Measurements from ENCODE around the gene SHC2.
"Not testable (repeated sequence)": the region's sequence is repeated elsewhere in the genome, so short reads cannot be mapped to it uniquely, and the experiment has no call there.

The SHC2 gene

GRCh38 chr19:422917-423226, 38.0 kb downstream of the SHC2 start:
- not testable (repeated sequence) for H2BK5ac ChIP-seq (ENCODE audit: low read depth, low read length, poor library complexity, severe bottlenecking); H3K79me1 ChIP-seq (replicated peaks; ENCODE audit: low read length, poor library complexity, severe bottlenecking); H3K9me3 ChIP-seq (ENCODE audit: control insufficient read depth, low read length); H3K36me3 ChIP-seq (ENCODE audit: control insufficient read depth in 1 of 2, insufficient read depth in 2 of 2, low read depth in 1 of 2, low read length in 2 of 2); H3K4me2 ChIP-seq (ENCODE audit: low read length, poor library complexity, severe bottlenecking); H2BK15ac ChIP-seq (ENCODE audit: low read depth, poor library complexity, severe bottlenecking); H3K27ac ChIP-seq (ENCODE audit: low read length, poor library complexity, severe bottlenecking); H3K9ac ChIP-seq (ENCODE audit: low read length); H3K23ac ChIP-seq (ENCODE audit: low read length in 2 of 2); H4K8ac ChIP-seq (ENCODE audit: low read length); H3K4ac ChIP-seq (ENCODE audit: low read depth in 1 of 2, low read length in 2 of 2); H2AK5ac ChIP-seq (ENCODE audit: low read length, severe bottlenecking); H3K18ac ChIP-seq (ENCODE audit: low read depth in 1 of 2, low read length in 2 of 2); H2BK12ac ChIP-seq (ENCODE audit: low read length in 2 of 2); H3K14ac ChIP-seq (ENCODE audit: low read length in 2 of 2); H4K91ac ChIP-seq (ENCODE audit: low read length); DNase-seq; H2BK120ac ChIP-seq (ENCODE audit: low read depth, low read length); H2AFZ ChIP-seq (ENCODE audit: low read depth, low read length); H3K4me3 ChIP-seq (ENCODE audit: insufficient read depth in 1 of 2, low read depth in 1 of 2, low read length in 2 of 2); H3K4me1 ChIP-seq (ENCODE audit: control insufficient read depth, insufficient read depth, low read depth, low read length)
- peaks cover 8 to 13% of the 10 kb centered on the region in 2 experiments for H3K27me3 ChIP-seq (ENCODE audit: control insufficient read depth in 1 of 2, insufficient read depth in 1 of 2, low read length in 2 of 2)
- WGBS: 81% methylated on average over 7 of the region's 9 CpGs

DNA sequence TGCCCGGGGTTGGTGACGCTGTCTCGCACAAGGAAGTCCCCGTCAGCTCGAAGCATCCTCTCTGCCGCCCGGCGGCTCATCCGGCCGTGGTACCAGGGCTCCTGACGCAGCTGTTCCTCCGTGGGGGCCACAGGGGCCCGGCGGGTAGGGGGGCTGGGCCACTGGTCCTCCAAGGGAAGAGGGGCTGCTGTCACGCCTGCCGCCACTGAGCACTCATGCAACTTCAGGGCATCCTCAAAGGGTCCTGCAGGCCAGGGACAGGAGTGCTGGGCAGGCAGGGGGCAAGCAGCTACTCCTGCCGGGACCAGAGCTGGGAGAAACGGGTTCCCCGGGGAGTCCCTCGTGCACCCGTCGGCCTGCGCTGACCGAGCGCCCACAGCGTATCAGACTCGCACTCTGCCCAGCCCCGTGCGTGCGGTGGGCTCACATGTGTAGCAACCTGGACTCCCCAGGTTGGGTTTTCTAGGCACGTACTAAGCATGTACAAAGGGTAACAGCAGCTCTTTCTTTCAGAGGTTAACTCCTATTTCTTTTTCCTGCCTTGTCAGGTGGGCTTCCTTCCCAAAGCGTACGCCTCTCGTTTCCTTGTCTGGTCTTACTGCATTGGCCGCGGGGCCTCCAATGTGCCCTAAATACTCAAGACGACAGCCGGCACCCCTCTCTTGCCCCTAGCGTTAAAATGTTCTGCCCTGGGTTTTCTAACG, 38.5 kb downstream of the SHC2 start:
- no peak overlapping the region for H2AFZ ChIP-seq (ENCODE audit: low read depth, low read length)
- no peak overlapping the region for H3K9ac ChIP-seq (ENCODE audit: low read length)
- H3K4me3 ChIP-seq (ENCODE audit: insufficient read depth in 1 of 2, low read depth in 1 of 2, low read length in 2 of 2): no peak overlapping the region
- H2BK5ac ChIP-seq (ENCODE audit: low read depth, low read length, poor library complexity, severe bottlenecking): no peak overlapping the region
- no peak overlapping the region for H3K14ac ChIP-seq (ENCODE audit: low read length in 2 of 2)
- no peak overlapping the region for H3K27ac ChIP-seq (ENCODE audit: low read length, poor library complexity, severe bottlenecking)
- H2BK120ac ChIP-seq (ENCODE audit: low read depth, low read length): no peak overlapping the region
- no peak overlapping the region for H2BK12ac ChIP-seq (ENCODE audit: low read length in 2 of 2)
- no peak overlapping the region for H2AK5ac ChIP-seq (ENCODE audit: low read length, severe bottlenecking)
- no peak overlapping the region for H3K4ac ChIP-seq (ENCODE audit: low read depth in 1 of 2, low read length in 2 of 2)
- H3K23ac ChIP-seq (ENCODE audit: low read length in 2 of 2): no peak overlapping the region
- peaks cover 8 to 14% of the 10 kb centered on the region in 2 experiments for H3K27me3 ChIP-seq (ENCODE audit: control insufficient read depth in 1 of 2, insufficient read depth in 1 of 2, low read length in 2 of 2)
- no peaks in the 10 kb centered on the region for H3K9me3 ChIP-seq (ENCODE audit: control insufficient read depth, low read length)
- no peak overlapping the region for H2BK15ac ChIP-seq (ENCODE audit: low read depth, poor library complexity, severe bottlenecking)
- no peaks in the 10 kb centered on the region for H3K4me1 ChIP-seq (ENCODE audit: control insufficient read depth, insufficient read depth, low read depth, low read length)
- H3K36me3 ChIP-seq (ENCODE audit: control insufficient read depth in 1 of 2, insufficient read depth in 2 of 2, low read depth in 1 of 2, low read length in 2 of 2): no peaks in the 10 kb centered on the region
- no peaks in the 10 kb centered on the region for H3K79me1 ChIP-seq (replicated peaks; ENCODE audit: low read length, poor library complexity, severe bottlenecking)
- H3K18ac ChIP-seq (ENCODE audit: low read depth in 1 of 2, low read length in 2 of 2): no peak overlapping the region
- H3K4me2 ChIP-seq (ENCODE audit: low read length, poor library complexity, severe bottlenecking): no peak overlapping the region
- WGBS: 86% methylated on average over 40 of the region's 40 CpGs
- no peak overlapping the region for H4K8ac ChIP-seq (ENCODE audit: low read length)
- H4K91ac ChIP-seq (ENCODE audit: low read length): no peak overlapping the region
- DNase-seq: no peak

DNA sequence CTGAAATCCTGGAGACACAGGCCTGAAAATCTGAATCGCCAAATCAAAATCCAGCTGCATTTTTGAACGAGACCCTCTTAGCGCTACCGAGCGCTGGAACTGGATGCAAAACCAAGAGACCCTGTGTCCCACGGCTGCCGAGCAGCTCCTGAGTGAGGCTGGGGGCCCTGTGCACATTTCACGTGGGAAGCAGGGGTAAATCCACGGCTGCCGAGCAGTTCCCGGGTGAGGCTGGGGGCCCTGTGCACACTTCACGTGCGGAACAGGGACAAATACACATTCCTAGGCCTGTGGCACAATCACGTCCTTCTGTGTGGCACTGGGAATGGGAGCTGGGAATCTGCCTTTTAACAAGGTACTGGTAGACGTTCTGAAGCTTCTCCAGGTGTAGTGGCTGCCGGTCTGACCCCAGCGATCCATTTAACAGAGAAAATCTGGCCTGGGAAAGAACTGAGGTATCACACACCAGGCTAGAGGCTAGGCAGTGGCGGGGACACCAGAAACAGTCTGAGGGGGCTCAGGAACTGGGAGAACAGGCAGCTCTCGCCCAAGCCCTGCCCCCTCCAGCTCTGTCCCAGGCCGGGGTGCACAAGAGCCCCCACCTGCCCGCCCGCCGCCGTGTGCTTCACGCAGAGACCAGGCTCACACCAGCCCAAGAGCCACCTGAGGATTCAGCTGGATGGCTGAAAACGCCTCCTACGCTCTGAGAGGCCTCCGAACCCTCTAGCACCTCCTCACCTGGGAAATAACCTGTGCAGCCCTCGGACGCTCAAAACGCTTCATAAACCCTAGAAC, 40.9 kb downstream of the SHC2 start:
- DNase-seq: no peak
- no peak overlapping the region for H4K91ac ChIP-seq (ENCODE audit: low read length)
- H3K4me3 ChIP-seq (ENCODE audit: insufficient read depth in 1 of 2, low read depth in 1 of 2, low read length in 2 of 2): no peak overlapping the region
- no peaks in the 10 kb centered on the region for H3K79me1 ChIP-seq (replicated peaks; ENCODE audit: low read length, poor library complexity, severe bottlenecking)
- H2AFZ ChIP-seq (ENCODE audit: low read depth, low read length): no peak overlapping the region
- no peak overlapping the region for H3K4ac ChIP-seq (ENCODE audit: low read depth in 1 of 2, low read length in 2 of 2)
- H2BK12ac ChIP-seq (ENCODE audit: low read length in 2 of 2): no peak overlapping the region
- H3K36me3 ChIP-seq (ENCODE audit: control insufficient read depth in 1 of 2, insufficient read depth in 2 of 2, low read depth in 1 of 2, low read length in 2 of 2): no peaks in the 10 kb centered on the region
- H2BK15ac ChIP-seq (ENCODE audit: low read depth, poor library complexity, severe bottlenecking): no peak overlapping the region
- H3K9me3 ChIP-seq (ENCODE audit: control insufficient read depth, low read length): no peaks in the 10 kb centered on the region
- no peak overlapping the region for H2AK5ac ChIP-seq (ENCODE audit: low read length, severe bottlenecking)
- H4K8ac ChIP-seq (ENCODE audit: low read length): no peak overlapping the region
- no peak overlapping the region for H3K9ac ChIP-seq (ENCODE audit: low read length)
- H3K18ac ChIP-seq (ENCODE audit: low read depth in 1 of 2, low read length in 2 of 2): no peak overlapping the region
- H3K14ac ChIP-seq (ENCODE audit: low read length in 2 of 2): no peak overlapping the region
- no peak overlapping the region for H2BK120ac ChIP-seq (ENCODE audit: low read depth, low read length)
- 86% methylated on average over 26 of the region's 31 CpGs for WGBS
- H3K27me3 ChIP-seq (ENCODE audit: control insufficient read depth in 1 of 2, insufficient read depth in 1 of 2, low read length in 2 of 2): peaks cover 8 to 33% of the 10 kb centered on the region in 2 experiments
- no peak overlapping the region for H3K4me2 ChIP-seq (ENCODE audit: low read length, poor library complexity, severe bottlenecking)
- no peak overlapping the region for H3K27ac ChIP-seq (ENCODE audit: low read length, poor library complexity, severe bottlenecking)
- H2BK5ac ChIP-seq (ENCODE audit: low read depth, low read length, poor library complexity, severe bottlenecking): no peak overlapping the region
- H3K23ac ChIP-seq (ENCODE audit: low read length in 2 of 2): no peak overlapping the region
- no peaks in the 10 kb centered on the region for H3K4me1 ChIP-seq (ENCODE audit: control insufficient read depth, insufficient read depth, low read depth, low read length)

GRCh38 chr19:418761-419671, 41.8 kb downstream of the SHC2 start:
- H2AFZ ChIP-seq (ENCODE audit: low read depth, low read length): no peak overlapping the region
- no peaks in the 10 kb centered on the region for H3K79me1 ChIP-seq (replicated peaks; ENCODE audit: low read length, poor library complexity, severe bottlenecking)
- no peak overlapping the region for H2AK5ac ChIP-seq (ENCODE audit: low read length, severe bottlenecking)
- H3K18ac ChIP-seq (ENCODE audit: low read depth in 1 of 2, low read length in 2 of 2): no peak overlapping the region
- H3K9ac ChIP-seq (ENCODE audit: low read length): no peak overlapping the region
- no peak overlapping the region for H2BK5ac ChIP-seq (ENCODE audit: low read depth, low read length, poor library complexity, severe bottlenecking)
- no peak overlapping the region for H3K23ac ChIP-seq (ENCODE audit: low read length in 2 of 2)
- no peak overlapping the region for H3K4me3 ChIP-seq (ENCODE audit: insufficient read depth in 1 of 2, low read depth in 1 of 2, low read length in 2 of 2)
- no peak overlapping the region for H3K27ac ChIP-seq (ENCODE audit: low read length, poor library complexity, severe bottlenecking)
- DNase-seq: no peak
- H3K36me3 ChIP-seq (ENCODE audit: control insufficient read depth in 1 of 2, insufficient read depth in 2 of 2, low read depth in 1 of 2, low read length in 2 of 2): no peaks in the 10 kb centered on the region
- H4K8ac ChIP-seq (ENCODE audit: low read length): no peak overlapping the region
- peaks cover 12 to 37% of the 10 kb centered on the region in 2 experiments for H3K27me3 ChIP-seq (ENCODE audit: control insufficient read depth in 1 of 2, insufficient read depth in 1 of 2, low read length in 2 of 2)
- H2BK120ac ChIP-seq (ENCODE audit: low read depth, low read length): no peak overlapping the region
- H3K14ac ChIP-seq (ENCODE audit: low read length in 2 of 2): no peak overlapping the region
- H2BK15ac ChIP-seq (ENCODE audit: low read depth, poor library complexity, severe bottlenecking): no peak overlapping the region
- no peak overlapping the region for H2BK12ac ChIP-seq (ENCODE audit: low read length in 2 of 2)
- no peak overlapping the region for H3K4ac ChIP-seq (ENCODE audit: low read depth in 1 of 2, low read length in 2 of 2)
- no peaks in the 10 kb centered on the region for H3K4me1 ChIP-seq (ENCODE audit: control insufficient read depth, insufficient read depth, low read depth, low read length)
- 86% methylated on average over 51 of the region's 51 CpGs for WGBS
- H3K4me2 ChIP-seq (ENCODE audit: low read length, poor library complexity, severe bottlenecking): no peak overlapping the region
- no peak overlapping the region for H4K91ac ChIP-seq (ENCODE audit: low read length)
- no peaks in the 10 kb centered on the region for H3K9me3 ChIP-seq (ENCODE audit: control insufficient read depth, low read length)
